ENCODE measurements around the gene MRTFA. TPM values are rescaled to one million over a fixed set of nuclear protein-coding genes. Genes with fewer than 3 reads are reported as not detected.

Gene MRTFA
- total RNA-seq, 1 experiment from 2014 or later = 28.0 TPM

DNA sequence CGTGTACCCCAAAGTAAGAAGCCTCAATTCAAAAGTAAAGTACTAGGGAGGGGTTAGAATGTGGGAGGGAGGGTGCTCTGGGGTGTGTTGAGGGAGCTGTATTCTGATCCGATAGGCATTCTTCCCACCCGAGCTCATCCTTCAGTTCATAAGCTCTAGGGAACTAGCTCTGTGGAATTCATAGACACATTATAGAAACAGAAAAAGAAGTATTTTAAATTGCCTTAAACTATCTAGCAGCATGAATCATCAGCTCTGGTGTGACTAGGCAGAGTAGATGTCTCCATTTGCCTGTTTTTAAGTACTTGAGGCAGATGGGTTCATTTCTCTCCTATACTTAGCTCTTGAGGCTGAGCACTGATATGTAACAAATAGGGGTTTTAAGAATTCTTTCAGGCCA lies 273.5 kb downstream of the MRTFA start (continued):
- TF ChIP-seq RAD21 (IDR thresholded peaks at IDR 0.05; ENCODE audit: low read depth) (no peak), CBX3 (IDR thresholded peaks at IDR 0.05; ENCODE audit: low read depth) (no peak), POLR2AphosphoS5 (IDR thresholded peaks at IDR 0.05; ENCODE audit: low read depth, low read length) (no peak)

GRCh38 chr22:40361100-40361499 lies 275.4 kb downstream of the MRTFA start:
- POLR2A ChIA-PET = no interaction called here
- no peak overlapping the region for H2AFZ ChIP-seq (ENCODE audit: low read depth, low read length, poor library complexity, severe bottlenecking)
- H3K9ac ChIP-seq (ENCODE audit: low read length) = no peak overlapping the region
- RAD21 ChIA-PET (ENCODE audit: low non-redundant PET in 1 of 2, low total read pairs in 2 of 2, uncharacterized antibody in 2 of 2, unreplicated experiment in 2 of 2) = no interaction called here
- no peaks in the 10 kb centered on the region; the same call in 1 of the 2 replicates for H3K79me2 ChIP-seq (ENCODE audit: insufficient read depth, low read length)
- intact Hi-C loops (cut with micrococcal nuclease) = no loop called here
- H3K36me3 ChIP-seq (ENCODE audit: control insufficient read depth in 1 of 2, insufficient read depth in 2 of 2, low read length in 2 of 2) = peaks cover 61 to 79% of the 10 kb centered on the region in 2 experiments
- H3K9me3 ChIP-seq (ENCODE audit: control insufficient read depth in 1 of 2, insufficient read depth in 1 of 2, low read depth in 1 of 2, low read length in 2 of 2) = no peaks in the 10 kb centered on the region
- no peaks in the 10 kb centered on the region for H3K27me3 ChIP-seq (ENCODE audit: insufficient read depth, low read length)
- TF ChIP-seq FOSL1 (IDR thresholded peaks at IDR 0.05; ENCODE audit: low read depth) (no peak), SRF (IDR thresholded peaks at IDR 0.05; ENCODE audit: low read depth) (no peak), TCF7L2 (IDR thresholded peaks at IDR 0.05; ENCODE audit: borderline replicate concordance, extremely low read depth, insufficient read depth, insufficient read length) (no peak), RAD21 (IDR thresholded peaks at IDR 0.05; ENCODE audit: low read depth) (no peak), ZFX (IDR thresholded peaks at IDR 0.05) (no peak), SIN3A (IDR thresholded peaks at IDR 0.05; ENCODE audit: low read depth) (no peak), EZH2 (IDR thresholded peaks at IDR 0.05) (no peak), EGR1 (IDR thresholded peaks at IDR 0.05; ENCODE audit: low read depth) (no peak)
- TF ChIP-seq, protein P1, sequence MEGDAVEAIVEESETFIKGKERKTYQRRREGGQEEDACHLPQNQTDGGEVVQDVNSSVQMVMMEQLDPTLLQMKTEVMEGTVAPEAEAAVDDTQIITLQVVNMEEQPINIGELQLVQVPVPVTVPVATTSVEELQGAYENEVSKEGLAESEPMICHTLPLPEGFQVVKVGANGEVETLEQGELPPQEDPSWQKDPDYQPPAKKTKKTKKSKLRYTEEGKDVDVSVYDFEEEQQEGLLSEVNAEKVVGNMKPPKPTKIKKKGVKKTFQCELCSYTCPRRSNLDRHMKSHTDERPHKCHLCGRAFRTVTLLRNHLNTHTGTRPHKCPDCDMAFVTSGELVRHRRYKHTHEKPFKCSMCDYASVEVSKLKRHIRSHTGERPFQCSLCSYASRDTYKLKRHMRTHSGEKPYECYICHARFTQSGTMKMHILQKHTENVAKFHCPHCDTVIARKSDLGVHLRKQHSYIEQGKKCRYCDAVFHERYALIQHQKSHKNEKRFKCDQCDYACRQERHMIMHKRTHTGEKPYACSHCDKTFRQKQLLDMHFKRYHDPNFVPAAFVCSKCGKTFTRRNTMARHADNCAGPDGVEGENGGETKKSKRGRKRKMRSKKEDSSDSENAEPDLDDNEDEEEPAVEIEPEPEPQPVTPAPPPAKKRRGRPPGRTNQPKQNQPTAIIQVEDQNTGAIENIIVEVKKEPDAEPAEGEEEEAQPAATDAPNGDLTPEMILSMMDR (IDR thresholded peaks at IDR 0.05 in 2 of 3, conservative IDR thresholded peaks at IDR 0.05 in 1 of 3; ENCODE audit: borderline replicate concordance in 1 of 3, insufficient read depth in 1 of 3, low read depth in 2 of 3, low read length in 2 of 3) = no peak
- H3K4me2 ChIP-seq (ENCODE audit: low read length) = no peak overlapping the region
- no TSS peak for BruUV-seq (replicated peaks)
- CTCF ChIA-PET = no interaction called here
- no peak overlapping the region for H3K4me3 ChIP-seq (replicated peaks in 1 of 2; ENCODE audit: low read depth in 1 of 2, low read length in 2 of 2)
- no peak for ATAC-seq
- no peaks in the 10 kb centered on the region for H4K20me1 ChIP-seq (ENCODE audit: insufficient read depth)
- H3K4me1 ChIP-seq (ENCODE audit: control insufficient read depth in 1 of 2, insufficient read depth in 2 of 2, low read length in 2 of 2) = no peaks in the 10 kb centered on the region
- DNase-seq (ENCODE audit: low read depth, low spot score) = no peak
- H3K9me2 ChIP-seq (ENCODE audit: insufficient read depth) = no peaks in the 10 kb centered on the region
- H3K27ac ChIP-seq (ENCODE audit: low read depth, low read length) = no peak overlapping the region

Other genes with a start within 250 kb of the MRTFA start
- gene MCHR1, start 42.8 kb upstream of the MRTFA start, total RNA-seq (2021; ENCODE audit: unreplicated experiment) = not detected
- gene SLC25A17, start 182.6 kb upstream of the MRTFA start, total RNA-seq (2021; ENCODE audit: unreplicated experiment) = 16.6 TPM
- 301 TPM for gene ST13, start 219.9 kb upstream of the MRTFA start, total RNA-seq (2021; ENCODE audit: unreplicated experiment)
- 29.8 TPM for gene XPNPEP3, start 220.4 kb upstream of the MRTFA start, total RNA-seq (2021; ENCODE audit: unreplicated experiment)
- not detected for gene DNAJB7, start 225.4 kb upstream of the MRTFA start, total RNA-seq (2021; ENCODE audit: unreplicated experiment)